Ascending aorta (tissue), 2 donors: ENCODE data around the gene FCSK. TPM values are rescaled to one million over a fixed set of nuclear protein-coding genes. Genes with fewer than 3 reads are reported as not detected.
A peak's percentile ranks its signal among the peaks of the same experiment; 100 is the strongest.

Experiments
- DNase-seq, 2 donors: peaks; one replicate each; pipeline ENCODE4 v3.0.0-alpha.2; 2019; ENCODE audit warnings: low spot score in 2 of 2
- H3K27ac ChIP-seq, 2 donors: fragments of 200-600 bp; sonication (generic); one replicate each; pipeline ENCODE4 v1.5.1; 2016 to 2017; ENCODE audit warnings: mild to moderate bottlenecking in 1 of 2
- H3K27me3 ChIP-seq: fragments of 200-600 bp; sonication (generic); one replicate; pipeline ENCODE4 v1.5.1; 2017
- H3K36me3 ChIP-seq, 2 donors: fragments of 200-600 bp; sonication (generic); one replicate each; pipeline ENCODE4 v1.5.1; 2016
- H3K4me1 ChIP-seq, 2 donors: fragments of 200-600 bp; sonication (generic); one replicate each; pipeline ENCODE4 v1.5.1; 2016 to 2017; ENCODE audit warnings: mild to moderate bottlenecking in 1 of 2
- H3K4me3 ChIP-seq, 2 donors: fragments of 200-600 bp; sonication (generic); one replicate each; pipeline ENCODE4 v1.5.1; 2016 to 2017; ENCODE audit warnings: mild to moderate bottlenecking in 1 of 2
- H3K9me3 ChIP-seq, 2 donors: fragments of 200-600 bp; sonication (generic); one replicate each; pipeline ENCODE4 v1.5.1; 2016
- CTCF ChIP-seq, 3 experiments: fragments of 200-600 bp in 2 of 3; fragments of 450-650 bp in 1 of 3; sonication (generic) in 2 of 3; IDR thresholded peaks; one replicate each; pipeline ENCODE4 v1.5.1; 2016 to 2019; ENCODE audit warnings: antibody characterized with exemption in 3 of 3, mild to moderate bottlenecking in 1 of 3, moderate library complexity in 1 of 3
- intact Hi-C: fragments of 100-400 bp; cut with DNase I; formaldehyde crosslinking; loops from one replicate; pipeline ENCODE4 v1.15.1; 2023
- total RNA-seq: library from RNA; depleted of rRNA; stranded (reverse); fragments of >200 nt; gene quantifications from one replicate; pipeline ENCODE4 v1.1.0, GENCODE V29; 2016

Gene FCSK
- total RNA-seq, 1 donor from 2014 or later = 54.5 TPM

DNA sequence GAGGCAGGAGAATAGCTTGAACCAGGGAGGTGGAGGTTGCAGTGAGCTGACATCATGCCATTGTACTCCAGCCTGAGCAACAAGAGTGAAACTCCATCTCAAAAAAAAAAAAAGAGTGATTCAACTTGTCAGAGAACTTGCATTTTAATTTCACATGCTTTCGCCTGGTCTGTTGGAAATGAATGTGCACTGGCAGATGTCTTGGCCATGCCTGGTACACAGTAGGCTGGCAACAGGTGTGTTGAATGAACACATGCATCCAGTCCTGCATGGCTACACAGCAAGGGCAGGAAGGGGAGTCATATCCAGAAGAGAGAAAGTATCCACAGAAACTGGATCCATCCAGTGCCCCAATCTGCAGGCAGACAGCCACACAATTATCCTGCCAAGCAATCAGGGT is 57.4 kb downstream of the FCSK start:
- Histone ChIP-seq H3K27me3 (no peaks in the 10 kb centered on the region), H3K27ac (no peak overlapping the region), H3K4me1 (no peaks in the 10 kb centered on the region), H3K4me3 (no peak overlapping the region), H3K36me3 (peaks cover 89 to 95% of the 10 kb centered on the region in 2 donors), H3K9me3 (no peaks in the 10 kb centered on the region)
- no peak for TF ChIP-seq CTCF (IDR thresholded peaks at IDR 0.05)
- intact Hi-C loops = no loop called here
- DNase-seq = no peak

- Histone ChIP-seq H3K27me3 (no peaks in the 10 kb centered on the region), H3K27ac (no peak overlapping the region), H3K9me3 (no peaks in the 10 kb centered on the region), H3K4me3 (no peak overlapping the region), H3K36me3 (peaks cover 92 to 95% of the 10 kb centered on the region in 2 donors), H3K4me1 (no peaks in the 10 kb centered on the region)
- intact Hi-C loops = no loop called here
- no peak for DNase-seq
- no peak for TF ChIP-seq CTCF (IDR thresholded peaks at IDR 0.05)
These were observed 58.1 kb downstream of the FCSK start for GRCh38 chr16:70512456-70512855.

DNA sequence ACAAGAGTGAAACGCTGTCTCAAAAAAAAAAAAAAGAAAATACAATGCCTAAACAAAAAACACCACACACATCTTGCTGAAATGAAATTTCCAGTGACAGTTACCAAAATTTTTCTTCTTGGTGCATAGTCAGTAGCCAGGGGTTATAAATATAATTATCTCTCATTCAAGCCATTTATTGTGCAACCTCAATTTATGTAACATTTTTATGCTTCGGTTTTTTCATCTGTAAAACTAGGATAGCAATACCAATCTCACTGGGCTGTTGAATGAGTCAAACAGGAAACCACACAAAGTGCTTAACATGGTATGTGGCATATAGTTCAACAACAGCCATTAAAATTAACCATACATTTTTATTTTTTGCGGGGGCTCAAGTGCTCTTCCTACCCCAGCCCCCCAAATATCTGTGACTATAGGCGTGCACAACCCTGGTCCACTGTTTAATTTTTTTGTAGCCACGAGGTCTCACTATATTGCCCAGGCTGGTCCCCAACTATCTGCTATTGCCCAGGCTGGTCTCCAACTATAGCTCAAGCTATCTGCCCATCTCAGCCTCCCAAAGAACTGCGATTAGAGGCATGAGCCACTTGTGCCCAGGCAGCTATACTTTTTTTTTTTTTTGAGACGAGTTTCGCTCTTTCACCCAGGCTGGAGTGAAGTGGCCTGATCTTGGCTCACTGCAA is 66.4 kb downstream of the FCSK start:
- no peak for TF ChIP-seq CTCF (IDR thresholded peaks at IDR 0.05)
- intact Hi-C loops = no loop called here
- H3K27ac ChIP-seq = no peak overlapping the region
- H3K27me3 ChIP-seq = no peaks in the 10 kb centered on the region
- no peak overlapping the region for H3K4me3 ChIP-seq
- no peaks in the 10 kb centered on the region for H3K9me3 ChIP-seq
- H3K36me3 ChIP-seq = peaks cover 16 to 28% of the 10 kb centered on the region in 2 donors
- peaks cover 8 to 15% of the 10 kb centered on the region in 2 donors for H3K4me1 ChIP-seq
- DNase-seq = no peak

GRCh38 chr16:70522216-70523075 is 68.1 kb downstream of the FCSK start:
- H3K4me3 ChIP-seq = peak overlapping the region; percentile 66 to 89
- no peak for DNase-seq
- H3K27ac ChIP-seq = peak overlapping the region in 1 of 2 donors; percentile 86
- no peaks in the 10 kb centered on the region for H3K27me3 ChIP-seq
- TF ChIP-seq CTCF (IDR thresholded peaks at IDR 0.05) = no peak
- peaks cover under 1 to 23% of the 10 kb centered on the region in 2 donors for H3K36me3 ChIP-seq
- peaks cover 8 to 22% of the 10 kb centered on the region in 2 donors for H3K4me1 ChIP-seq
- intact Hi-C loops = no loop called here
- H3K9me3 ChIP-seq = no peaks in the 10 kb centered on the region

DNA sequence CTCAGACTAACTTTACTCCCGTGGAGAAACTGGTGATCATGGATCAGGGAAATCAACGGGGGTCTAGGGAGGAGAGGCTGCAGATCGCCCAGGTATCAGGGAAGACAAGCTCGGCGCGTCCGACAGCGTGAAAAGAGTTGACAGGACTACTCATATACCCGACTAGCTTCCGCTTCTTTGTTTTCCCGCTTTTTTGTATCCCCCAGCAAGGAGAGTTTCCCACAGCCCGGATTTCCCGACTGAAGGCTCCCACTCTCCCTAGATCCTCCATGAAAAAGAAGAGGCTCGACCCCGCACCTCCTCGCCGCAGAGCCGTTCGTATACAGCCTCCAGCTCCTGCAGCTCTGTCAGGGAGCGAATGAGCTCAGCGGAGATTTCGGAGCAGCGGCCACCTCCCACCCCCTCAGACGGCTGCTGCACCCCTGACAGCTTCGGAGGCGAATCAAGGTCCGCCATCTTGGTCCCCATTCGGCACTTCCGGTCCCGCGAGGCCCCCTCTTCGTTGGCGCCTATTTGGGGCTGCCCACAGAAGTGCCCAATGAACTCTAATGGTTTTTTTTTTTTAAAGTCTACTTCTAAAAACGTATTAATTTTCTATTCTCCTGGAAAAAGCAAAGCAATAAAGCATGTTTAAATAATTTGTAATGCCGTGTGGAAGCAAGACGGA is 68.8 kb downstream of the FCSK start, which contains the start of gene COG4:
COG4 (minus strand) TSS at position 479 of the 667 bp plus-strand sequence; CDS start at position 468, 11 bp downstream.
- Histone ChIP-seq H3K36me3 (peaks cover 0 to 22% of the 10 kb centered on the region in 2 donors), H3K4me1 (peaks cover 8 to 25% of the 10 kb centered on the region in 2 donors), H3K4me3 (peak within 1 kb of the TSS; percentile 66 to 89), H3K27ac (peak within 1 kb of the TSS; percentile 86 to 95), H3K9me3 (no peaks in the 10 kb centered on the region), H3K27me3 (no peaks in the 10 kb centered on the region)
- DNase-seq = peak; percentile 24 to 91
- no peak for TF ChIP-seq CTCF (IDR thresholded peaks at IDR 0.05)
- intact Hi-C loops = no loop called here
